Naive thymus-derived CD8-positive, alpha-beta T cell (primary cell): ENCODE results near the gene CX3CR1. TPM values are rescaled to one million over a fixed set of nuclear protein-coding genes. Genes with fewer than 3 reads are reported as not detected.

Experiments used
- ATAC-seq, 2 donors: fragments of 150-1000 bp; cut with Tn5 transposase in 1 of 2; sonication (Bioruptor Pico), chemical (Tn5 transposase) in 1 of 2; 1 replicate in 1 of 2; 2 replicates in 1 of 2; pipeline ENCODE4 v1.10.0; 2021; ENCODE audit warnings: mild to moderate bottlenecking in 2 of 2, moderate library complexity in 2 of 2
- POLR2A ChIA-PET: fragments of 350-600 bp; sonication (Branson Sonifier 250); formaldehyde crosslinking; loops from one replicate; lab custom pipeline; 2021; ENCODE audit warnings: antibody characterized with exemption; lab: Charles Lee
- DNase-seq, 10 donors: peaks; one replicate each; pipeline versions ENCODE4 v3.0.0 to v3.0.0-alpha.2; 2020 to 2022
- H3K27ac Mint-ChIP-seq, 10 donors: one replicate each; pipeline ENCODE4 v1.8.0; 2020 to 2022; ENCODE audit warnings: mild to moderate bottlenecking in 10 of 10, mixed read lengths in 10 of 10, moderate library complexity in 4 of 10, inconsistent platforms in 1 of 10
- H3K27me3 Mint-ChIP-seq, 5 donors: one replicate each; pipeline ENCODE4 v1.8.0; 2021 to 2022; ENCODE audit warnings: mixed read lengths in 5 of 5
- H3K36me3 Mint-ChIP-seq, 3 donors: one replicate each; pipeline ENCODE4 v1.8.0; 2020 to 2022; ENCODE audit warnings: mixed read lengths in 3 of 3, mild to moderate bottlenecking in 2 of 3, inconsistent platforms in 1 of 3
- H3K4me1 Mint-ChIP-seq, 4 donors: one replicate each; pipeline ENCODE4 v1.8.0; 2021 to 2022; ENCODE audit warnings: mixed read lengths in 4 of 4
- H3K4me3 Mint-ChIP-seq, 10 donors: one replicate each; pipeline ENCODE4 v1.8.0; 2020 to 2022; ENCODE audit warnings: mild to moderate bottlenecking in 10 of 10, mixed read lengths in 10 of 10, moderate library complexity in 6 of 10, inconsistent platforms in 1 of 10
- H3K9me3 Mint-ChIP-seq, 9 donors: one replicate each; pipeline ENCODE4 v1.8.0; 2020 to 2022; ENCODE audit warnings: mixed read lengths in 9 of 9, mild to moderate bottlenecking in 3 of 9, inconsistent platforms in 1 of 9, moderate library complexity in 1 of 9
- polyA plus RNA-seq, 3 donors: library from polyadenylated mRNA; unstranded; fragments of 300-500 nt; fragmentation: Illumina TruSeq; gene quantifications; one replicate each; pipeline ENCODE4 v1.2.3, GENCODE V29; 2021
- total RNA-seq, 8 experiments: library from RNA in 2 of 8; stranded (reverse) in 2 of 8; gene quantifications; one replicate each; pipeline ENCODE4 v1.2.3 and lab custom pipeline; 2021 to 2026

Gene CX3CR1
- total and polyA plus RNA-seq, 5 experiments from 2014 or later = 0.66 to 61.8 (median 2.8) TPM

DNA sequence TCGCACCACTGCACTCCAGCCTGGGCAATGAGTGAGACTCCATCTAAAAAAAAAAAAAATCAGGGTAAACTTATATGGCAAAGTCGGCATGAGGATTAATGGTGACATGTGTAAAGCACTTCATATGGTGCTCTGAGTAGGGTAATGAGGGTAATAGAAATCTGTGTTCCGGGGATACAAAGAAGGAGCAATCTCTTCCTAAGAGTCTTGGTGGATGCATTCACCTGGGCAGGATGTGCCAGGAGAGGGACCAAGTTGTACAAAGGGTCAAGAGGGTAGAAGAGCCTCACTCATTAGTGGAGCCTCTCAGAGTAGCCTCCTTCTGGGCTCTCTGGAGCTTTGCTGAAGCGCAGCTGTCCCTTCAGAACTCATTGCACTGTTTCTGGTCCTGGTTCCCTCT, 9.3 kb upstream of the CX3CR1 start:
- Mint-ChIP-seq H3K4me3 (no peak overlapping the region), H3K27ac (peak overlapping the region in 3 of 10 donors; percentile 22 to 50 (median 38)), H3K36me3 (no peaks in the 10 kb centered on the region), H3K4me1 (peaks cover 10 to 52% (median 30%) of the 10 kb centered on the region in 4 donors), H3K27me3 (no peaks in the 10 kb centered on the region), H3K9me3 (no peaks in the 10 kb centered on the region)
- POLR2A ChIA-PET = interaction anchor here (1.2 kb wide), 1 partner anchor 163 kb away, joined by 5 read pairs; no protein-coding TSS in a partner anchor
- DNase-seq (no peak), ATAC-seq (no peak)

DNA sequence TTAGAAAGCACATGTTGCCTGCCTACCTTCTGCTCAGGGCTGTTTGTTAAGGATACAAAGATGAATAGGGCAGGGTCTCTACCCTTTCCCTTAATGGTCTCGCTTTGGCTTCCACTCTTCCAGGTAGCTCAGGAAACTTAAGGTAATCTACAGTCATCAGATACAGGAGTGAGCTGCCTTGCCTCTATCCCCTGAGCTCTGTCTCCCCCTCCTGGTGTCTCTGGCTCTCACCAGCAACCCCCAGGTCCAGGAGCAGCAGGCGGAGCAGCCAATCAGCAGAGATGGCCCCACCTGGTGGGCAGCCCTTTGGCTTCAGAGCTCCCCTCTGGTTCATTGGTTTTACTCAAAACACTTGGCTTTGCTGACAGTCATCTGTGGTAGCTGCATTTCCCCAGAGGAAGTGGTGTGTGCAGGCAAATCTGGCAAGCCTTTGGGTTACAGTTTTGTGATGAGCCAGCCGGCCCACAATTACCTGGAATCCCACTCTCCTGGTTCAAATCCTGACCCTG, 8.5 kb upstream of the CX3CR1 start:
- ATAC-seq (peak; percentile 93 to 97), DNase-seq (peak; percentile 56 to 87 (median 75))
- Mint-ChIP-seq H3K9me3 (no peaks in the 10 kb centered on the region), H3K27ac (peak overlapping the region in 8 of 10 donors; percentile 4 to 65 (median 36)), H3K36me3 (no peaks in the 10 kb centered on the region), H3K4me3 (no peak overlapping the region), H3K4me1 (peaks cover 6 to 48% (median 23%) of the 10 kb centered on the region in 4 donors), H3K27me3 (no peaks in the 10 kb centered on the region)
- POLR2A ChIA-PET = interaction anchor here (1.0 to 1.2 kb wide), 2 partner anchors 72 to 162 kb away, joined by 3 to 5 read pairs; no protein-coding TSS in a partner anchor

DNA sequence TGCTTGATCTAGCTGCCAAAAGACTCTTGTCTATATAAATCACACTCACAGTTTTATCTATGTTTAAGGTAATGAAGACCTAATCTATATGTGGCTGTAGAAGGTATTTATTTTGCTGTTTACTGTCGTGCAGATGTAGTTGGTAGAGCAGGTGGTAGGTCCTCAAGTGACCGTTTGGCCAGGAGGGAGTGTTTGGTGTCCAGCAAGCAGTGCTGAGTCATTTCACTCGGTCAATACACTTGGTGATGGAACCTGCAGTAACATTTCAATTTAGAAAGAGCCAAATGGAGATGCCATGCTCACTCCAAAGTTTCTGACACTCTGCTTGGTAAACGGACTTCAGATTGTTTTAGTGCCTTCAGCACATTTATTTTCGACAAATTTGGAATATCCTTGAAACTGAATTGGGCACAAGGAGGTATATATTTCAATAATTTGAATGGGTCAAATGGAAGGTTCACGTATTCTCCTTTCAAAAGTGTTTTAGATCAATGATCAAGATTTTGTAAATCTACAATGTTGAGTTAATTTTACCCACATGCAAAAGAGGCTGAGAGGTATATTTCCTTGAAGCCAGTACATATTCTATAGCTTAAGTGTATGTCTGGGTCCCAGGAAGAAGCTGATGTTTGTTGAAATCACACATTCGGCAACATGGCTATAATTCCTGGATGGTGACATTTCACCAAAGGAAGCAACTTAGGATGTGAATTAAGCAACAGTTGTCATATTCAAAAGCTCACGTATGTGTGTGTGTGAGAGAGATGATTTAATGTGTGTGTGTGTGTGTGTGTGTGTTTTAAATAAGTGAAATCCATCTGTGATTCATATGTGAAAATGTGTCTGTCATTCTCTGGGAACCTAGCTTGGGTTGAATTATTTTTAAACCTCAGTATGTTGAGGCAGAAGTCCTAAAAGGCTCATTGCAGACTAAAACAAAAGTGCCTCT, 7.7 kb upstream of the CX3CR1 start:
- no peak for DNase-seq
- Mint-ChIP-seq H3K27ac (peak overlapping the region in 2 of 10 donors; percentile 23 to 65), H3K9me3 (no peaks in the 10 kb centered on the region), H3K36me3 (no peaks in the 10 kb centered on the region), H3K4me1 (peaks cover 6 to 46% (median 19%) of the 10 kb centered on the region in 4 donors), H3K27me3 (no peaks in the 10 kb centered on the region), H3K4me3 (no peak overlapping the region)
- POLR2A ChIA-PET = interaction anchor here (0.6 to 1.2 kb wide), 3 partner anchors 71 to 183 kb away, joined by 3 to 5 read pairs (median 3); no protein-coding TSS in a partner anchor
- ATAC-seq = no peak

DNA sequence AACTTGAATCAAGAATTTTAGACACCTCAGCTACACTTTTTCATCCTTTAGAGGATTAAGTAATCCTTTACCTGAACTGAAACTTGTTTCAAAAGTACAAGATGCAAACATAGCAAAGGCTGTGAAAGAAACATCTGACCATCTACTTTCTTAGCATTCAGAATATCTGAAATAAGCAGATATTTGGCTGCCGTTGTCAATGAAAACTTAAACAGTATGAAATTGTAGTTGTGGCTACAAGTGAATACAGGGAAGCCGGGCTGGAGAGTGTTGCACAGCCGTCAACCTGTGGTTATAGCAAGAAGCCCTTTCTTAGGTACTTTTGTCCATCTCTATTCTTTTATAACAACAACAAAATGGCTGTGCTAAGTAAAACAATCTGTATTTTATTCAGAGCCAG, 6.9 kb upstream of the CX3CR1 start:
- Mint-ChIP-seq H3K9me3 (no peaks in the 10 kb centered on the region), H3K36me3 (no peaks in the 10 kb centered on the region), H3K27ac (no peak overlapping the region), H3K4me1 (peaks cover 6 to 50% (median 13%) of the 10 kb centered on the region in 4 donors), H3K27me3 (peaks cover 0 to under 1% (median 0%) of the 10 kb centered on the region in 5 donors), H3K4me3 (no peak overlapping the region)
- DNase-seq = no peak
- POLR2A ChIA-PET = interaction anchor here (0.6 to 0.8 kb wide), 2 partner anchors 8 to 182 kb away, joined by 3 read pairs; no protein-coding TSS in a partner anchor
- ATAC-seq = no peak

DNA sequence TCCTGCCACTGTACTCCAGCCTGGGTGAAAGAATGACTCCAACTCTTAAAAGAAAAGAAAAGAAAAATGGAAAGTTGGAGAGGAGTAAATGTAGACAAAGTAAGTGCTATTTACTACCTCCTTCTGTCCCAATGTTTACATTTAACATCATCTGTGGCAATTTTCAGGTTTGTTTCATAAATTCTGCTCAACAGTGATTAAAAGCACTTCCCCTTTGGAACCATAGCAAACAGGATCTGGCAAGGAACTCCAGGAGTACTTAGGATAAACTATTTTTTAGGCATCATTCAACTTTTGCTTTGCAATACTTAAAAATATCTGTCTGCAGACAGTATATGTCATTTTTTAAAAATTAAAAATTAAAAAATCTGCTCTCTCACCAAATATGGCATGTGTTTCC, 5.5 kb upstream of the CX3CR1 start:
- H3K9me3 Mint-ChIP-seq = no peaks in the 10 kb centered on the region
- POLR2A ChIA-PET = no interaction called here
- no peak for DNase-seq
- H3K27me3 Mint-ChIP-seq = peaks cover 0 to 5% (median 0%) of the 10 kb centered on the region in 5 donors
- H3K27ac Mint-ChIP-seq = no peak overlapping the region
- no peak for ATAC-seq
- H3K36me3 Mint-ChIP-seq = no peaks in the 10 kb centered on the region
- peaks cover 7 to 58% (median 13%) of the 10 kb centered on the region in 4 donors for H3K4me1 Mint-ChIP-seq
- no peak overlapping the region for H3K4me3 Mint-ChIP-seq

DNA sequence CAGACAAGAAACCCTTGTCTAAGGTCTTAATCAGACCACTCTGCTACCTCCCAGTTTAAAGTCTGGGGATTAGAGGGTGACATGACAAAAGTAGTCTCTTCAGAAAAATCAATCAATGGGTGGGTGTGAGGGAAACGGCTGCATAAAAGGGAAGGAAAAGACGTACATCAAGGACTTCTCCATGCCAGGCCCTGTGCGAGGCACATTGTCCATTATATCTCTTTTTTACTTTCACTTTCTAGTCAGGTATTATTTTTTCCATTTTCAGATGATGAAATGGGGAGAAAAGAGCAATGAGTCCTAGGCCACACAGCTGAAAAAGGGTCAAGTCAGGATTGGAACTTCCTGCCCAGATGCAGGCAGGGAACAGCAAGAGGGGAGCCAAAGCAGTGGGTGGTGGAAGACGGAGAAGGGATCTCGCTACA, 4.6 kb upstream of the CX3CR1 start:
- peaks cover 7 to 58% (median 11%) of the 10 kb centered on the region in 4 donors for H3K4me1 Mint-ChIP-seq
- POLR2A ChIA-PET = no interaction called here
- no peaks in the 10 kb centered on the region for H3K9me3 Mint-ChIP-seq
- H3K27ac Mint-ChIP-seq = peak overlapping the region in 2 of 10 donors; percentile 2 to 17
- no peaks in the 10 kb centered on the region for H3K36me3 Mint-ChIP-seq
- H3K27me3 Mint-ChIP-seq = peaks cover 0 to 5% (median 0%) of the 10 kb centered on the region in 5 donors
- no peak for ATAC-seq
- H3K4me3 Mint-ChIP-seq = no peak overlapping the region
- DNase-seq = no peak

DNA sequence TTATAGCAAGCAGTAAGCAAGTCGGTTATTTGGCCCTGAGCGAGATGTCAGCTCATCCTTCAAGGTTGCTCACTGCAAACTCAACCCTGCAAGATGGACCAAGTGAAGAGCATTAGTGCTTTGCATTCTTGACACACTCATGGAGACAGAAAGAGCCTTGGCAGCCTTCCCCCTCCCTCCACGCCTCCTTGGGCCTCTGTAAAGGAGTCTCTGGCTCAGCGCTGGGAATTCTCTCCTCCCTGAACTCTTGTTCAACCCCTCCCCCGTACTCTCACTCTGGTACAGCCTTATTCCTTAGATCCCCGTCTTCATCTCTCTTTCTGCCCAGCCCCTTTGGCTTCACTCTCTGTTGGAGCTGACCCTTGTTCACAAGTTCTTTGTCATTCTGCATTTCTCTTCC, 2.2 kb upstream of the CX3CR1 start:
- H3K4me3 Mint-ChIP-seq = peak overlapping the region in 2 of 10 donors; percentile 84 to 89
- DNase-seq (no peak), ATAC-seq (no peak)
- H3K4me1 Mint-ChIP-seq = peaks cover 0 to 44% (median 3%) of the 10 kb centered on the region in 4 donors
- H3K9me3 Mint-ChIP-seq = no peaks in the 10 kb centered on the region
- POLR2A ChIA-PET = no interaction called here
- H3K36me3 Mint-ChIP-seq = no peaks in the 10 kb centered on the region
- peak overlapping the region in 3 of 10 donors; percentile 19 to 85 (median 32) for H3K27ac Mint-ChIP-seq
- peaks cover 0 to 5% (median 0%) of the 10 kb centered on the region in 5 donors for H3K27me3 Mint-ChIP-seq

DNA sequence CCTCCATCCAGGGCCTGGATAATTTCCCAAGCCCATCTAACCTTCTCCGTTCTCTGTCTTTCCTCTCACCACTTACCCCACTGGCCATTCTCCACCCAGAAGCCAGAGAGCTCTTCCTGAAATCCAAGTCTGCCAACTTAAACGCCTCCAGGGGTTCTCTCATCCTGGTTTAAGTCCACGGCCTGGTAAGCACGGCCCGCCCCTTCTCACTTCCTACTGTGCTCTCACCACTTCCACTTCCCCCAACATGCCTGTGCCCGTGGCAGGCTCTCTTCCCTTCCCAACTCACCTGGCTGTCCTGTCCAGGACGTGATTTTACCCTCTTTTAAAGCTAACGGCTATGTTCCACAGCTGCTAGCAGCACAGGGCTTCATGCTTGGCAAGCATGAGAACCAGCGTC, 1.7 kb upstream of the CX3CR1 start:
- H3K4me3 Mint-ChIP-seq = peak overlapping the region in 5 of 10 donors; percentile 40 to 89 (median 70)
- H3K27me3 Mint-ChIP-seq = peaks cover 0 to 7% (median 0%) of the 10 kb centered on the region in 5 donors
- peak overlapping the region in 5 of 10 donors; percentile 18 to 85 (median 41) for H3K27ac Mint-ChIP-seq

DNA sequence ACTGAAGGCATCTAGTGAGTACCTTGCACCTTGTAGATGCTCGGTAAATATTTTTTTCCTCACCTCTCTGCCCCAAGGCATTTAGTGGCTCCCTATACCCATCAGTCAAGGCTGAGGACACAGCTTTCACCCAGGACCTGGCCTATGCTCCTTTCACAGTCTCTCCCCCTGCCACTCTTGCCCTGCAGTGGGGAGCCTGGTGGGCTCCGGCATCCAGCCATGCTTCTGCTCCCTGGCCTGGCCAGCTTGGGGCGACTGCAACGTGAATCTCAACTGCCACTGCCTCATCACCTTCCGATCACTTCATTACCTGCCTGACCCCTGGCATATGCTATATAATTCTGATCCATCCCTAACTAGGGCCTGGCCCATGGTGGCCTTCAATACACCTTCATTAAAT, 735 bp upstream of the CX3CR1 start:
- Mint-ChIP-seq H3K4me3 (peak overlapping the region in 3 of 10 donors; percentile 70 to 89 (median 84)), H3K9me3 (no peaks in the 10 kb centered on the region), H3K4me1 (peaks cover 5 to 52% (median 6%) of the 10 kb centered on the region in 4 donors), H3K27ac (peak overlapping the region in 3 of 10 donors; percentile 12 to 85 (median 73)), H3K27me3 (peaks cover 0 to 13% (median 2%) of the 10 kb centered on the region in 5 donors), H3K36me3 (no peaks in the 10 kb centered on the region)
- DNase-seq (no peak), ATAC-seq (no peak)
- POLR2A ChIA-PET = interaction anchor here (1.1 kb wide), 1 partner anchor 13 kb away, joined by 4 read pairs; no protein-coding TSS in a partner anchor

More for the DNA sequence above, 1.7 kb upstream of the CX3CR1 start:
- no peaks in the 10 kb centered on the region for H3K36me3 Mint-ChIP-seq
- no peak for DNase-seq
- H3K9me3 Mint-ChIP-seq = no peaks in the 10 kb centered on the region
- H3K4me1 Mint-ChIP-seq = peaks cover 3 to 44% (median 5%) of the 10 kb centered on the region in 4 donors
- POLR2A ChIA-PET = no interaction called here
- ATAC-seq = no peak

DNA sequence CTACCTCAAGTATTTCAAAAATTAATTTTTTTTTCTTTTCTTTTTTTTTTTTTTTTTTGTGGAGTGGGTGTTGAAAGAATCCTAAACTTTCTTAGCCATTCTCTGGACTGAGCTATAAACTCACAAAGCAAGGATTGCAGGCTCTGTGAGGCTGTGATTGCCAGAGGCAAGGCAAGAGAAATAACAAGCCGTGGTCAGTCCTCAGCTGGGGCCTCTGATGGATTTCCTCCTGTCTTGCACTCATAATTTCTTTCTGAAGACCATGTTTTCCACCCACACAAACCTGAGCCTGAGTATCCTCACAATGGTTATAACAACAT, 1.3 kb downstream of the CX3CR1 start:
- Mint-ChIP-seq H3K27me3 (peaks cover 0 to 17% (median 2%) of the 10 kb centered on the region in 5 donors), H3K9me3 (no peaks in the 10 kb centered on the region), H3K36me3 (no peaks in the 10 kb centered on the region), H3K4me1 (peaks cover 5 to 47% (median 6%) of the 10 kb centered on the region in 4 donors), H3K4me3 (peak overlapping the region in 3 of 10 donors; percentile 59 to 93 (median 68)), H3K27ac (peak overlapping the region in 1 of 10 donors; percentile 91)
- DNase-seq = no peak
- POLR2A ChIA-PET = no interaction called here
- ATAC-seq = no peak

DNA sequence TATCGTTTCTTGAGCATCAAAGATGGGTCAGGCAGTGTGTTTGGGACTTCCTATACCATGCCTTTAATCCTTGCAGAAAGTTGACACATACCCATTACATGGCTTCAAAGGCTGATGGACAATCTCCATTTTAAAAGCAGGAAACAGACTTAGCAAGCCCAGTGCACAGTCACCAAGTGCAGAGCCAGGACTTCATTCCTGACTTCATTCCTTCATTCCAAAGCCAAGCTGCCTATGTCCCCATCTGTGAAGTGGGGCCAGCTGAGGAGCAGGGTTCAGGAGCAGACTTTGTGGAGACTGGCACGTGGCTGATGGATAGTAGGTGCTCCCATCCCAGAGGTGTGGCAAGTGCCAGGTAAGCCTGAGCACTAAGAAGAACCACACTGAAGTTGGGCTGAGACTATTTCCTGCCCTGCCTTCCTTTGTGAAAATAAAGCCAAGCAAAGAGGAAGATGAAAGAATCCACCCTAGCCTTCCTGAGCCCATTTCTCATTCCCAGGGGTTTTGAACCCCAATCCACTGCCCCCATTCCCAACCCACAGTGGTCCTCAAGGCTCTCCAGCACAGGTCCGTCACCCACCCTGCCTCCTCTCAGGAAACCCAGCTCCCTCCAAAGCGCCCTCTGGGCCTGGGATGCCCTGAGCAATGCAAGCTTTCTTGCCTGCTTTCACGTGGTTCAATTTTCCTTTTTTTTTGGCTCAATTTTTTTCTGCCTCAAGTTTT, 1.8 kb downstream of the CX3CR1 start:
- POLR2A ChIA-PET = no interaction called here

DNA sequence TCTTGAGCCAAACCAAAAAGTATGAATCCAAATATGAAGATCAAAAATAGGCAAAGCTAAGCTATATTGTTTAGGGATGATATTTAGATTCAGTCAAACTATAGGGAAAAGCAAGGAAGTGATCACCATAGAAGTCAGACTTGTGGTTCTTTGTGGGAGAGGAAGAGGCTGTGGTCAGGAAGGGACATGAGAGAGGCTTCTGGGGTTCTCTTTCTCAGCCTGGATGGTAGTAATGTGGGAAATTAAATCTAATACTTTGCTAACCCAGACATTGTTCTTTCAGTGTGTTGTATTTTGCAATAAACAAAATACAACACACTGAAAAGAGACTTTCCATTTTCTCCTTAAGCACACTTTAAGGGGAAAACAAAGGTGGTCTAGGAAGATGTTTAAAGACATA, 3.1 kb downstream of the CX3CR1 start:
- ATAC-seq = no peak
- Mint-ChIP-seq H3K36me3 (no peaks in the 10 kb centered on the region), H3K4me1 (peaks cover 3 to 46% (median 6%) of the 10 kb centered on the region in 4 donors), H3K27ac (peak overlapping the region in 3 of 10 donors; percentile 11 to 74 (median 17)), H3K9me3 (no peaks in the 10 kb centered on the region), H3K27me3 (peaks cover 0 to 16% (median 2%) of the 10 kb centered on the region in 5 donors), H3K4me3 (peak overlapping the region in 3 of 10 donors; percentile 0 to 93 (median 68))
- POLR2A ChIA-PET = no interaction called here
- DNase-seq = no peak

More for the DNA sequence above, 1.8 kb downstream of the CX3CR1 start:
- H3K4me1 Mint-ChIP-seq = peaks cover 5 to 47% (median 6%) of the 10 kb centered on the region in 4 donors
- DNase-seq (no peak), ATAC-seq (no peak)
- peak overlapping the region in 1 of 10 donors; percentile 91 for H3K27ac Mint-ChIP-seq
- H3K27me3 Mint-ChIP-seq = peaks cover 0 to 17% (median 2%) of the 10 kb centered on the region in 5 donors
- no peaks in the 10 kb centered on the region for H3K36me3 Mint-ChIP-seq
- no peaks in the 10 kb centered on the region for H3K9me3 Mint-ChIP-seq
- peak overlapping the region in 5 of 10 donors; percentile 29 to 93 (median 59) for H3K4me3 Mint-ChIP-seq
